ENCODE results near the gene PALM3. TPM values are rescaled to one million over a fixed set of nuclear protein-coding genes. Genes with fewer than 3 reads are reported as not detected.

The PALM3 gene
- total and polyA plus RNA-seq, 2 donors (not counting 3 experiments of a cell fraction or from before 2014, with no cell fraction given), result 0.08 to 0.31 TPM

GRCh38 chr19:14054721-14055120, 7.2 kb downstream of the PALM3 start:
- intact Hi-C loops (cut with micrococcal nuclease), result loop anchor here (5.0 kb wide), 1 partner anchor 172 kb away; no protein-coding TSS in a partner anchor
- Histone ChIP-seq H3K27me3 (ENCODE audit: control insufficient read depth in 2 of 2, insufficient read depth in 2 of 2, low read length in 2 of 2) (peaks cover 6 to 8% of the 10 kb centered on the region in 2 experiments), H2AFZ (ENCODE audit: low read depth, low read length) (no peak overlapping the region), H4K20me1 (replicated peaks; ENCODE audit: control insufficient read depth, extremely low read depth, insufficient read depth, low read length) (no peaks in the 10 kb centered on the region), H3K9me1 (replicated peaks; ENCODE audit: control insufficient read depth, extremely low read depth, insufficient read depth, low read length) (no peaks in the 10 kb centered on the region), H3K4me1 (ENCODE audit: control insufficient read depth, extremely low read depth, insufficient read depth, low read length) (no peaks in the 10 kb centered on the region), H3K9me3 (replicated peaks; ENCODE audit: control insufficient read depth, insufficient read depth, low read length) (no peaks in the 10 kb centered on the region), H3K9ac (replicated peaks; ENCODE audit: extremely low read depth, insufficient read depth, low read length) (no peak overlapping the region), H3K4me3 (replicated peaks in 1 of 3; ENCODE audit: insufficient read depth in 1 of 3, low read depth in 1 of 3, low read length in 3 of 3) (no peak overlapping the region), H3K27ac (ENCODE audit: insufficient read depth, low read depth, low read length) (no peak overlapping the region), H3K4me2 (ENCODE audit: insufficient read depth, low read length) (no peak overlapping the region), H3K79me2 (ENCODE audit: control insufficient read depth, insufficient read depth, low read length) (no peaks in the 10 kb centered on the region), H3K36me3 (ENCODE audit: control insufficient read depth in 2 of 2, extremely low read depth in 1 of 2, insufficient read depth in 2 of 2, low read length in 2 of 2) (no peaks in the 10 kb centered on the region)
- FAIRE-seq (no peak), DNase-seq (ENCODE audit: low read depth, low spot score) (no peak)
- TF ChIP-seq FOS (IDR thresholded peaks at IDR 0.05; ENCODE audit: borderline replicate concordance, insufficient read depth, low read length), result no peak
- TF ChIP-seq, protein P1, sequence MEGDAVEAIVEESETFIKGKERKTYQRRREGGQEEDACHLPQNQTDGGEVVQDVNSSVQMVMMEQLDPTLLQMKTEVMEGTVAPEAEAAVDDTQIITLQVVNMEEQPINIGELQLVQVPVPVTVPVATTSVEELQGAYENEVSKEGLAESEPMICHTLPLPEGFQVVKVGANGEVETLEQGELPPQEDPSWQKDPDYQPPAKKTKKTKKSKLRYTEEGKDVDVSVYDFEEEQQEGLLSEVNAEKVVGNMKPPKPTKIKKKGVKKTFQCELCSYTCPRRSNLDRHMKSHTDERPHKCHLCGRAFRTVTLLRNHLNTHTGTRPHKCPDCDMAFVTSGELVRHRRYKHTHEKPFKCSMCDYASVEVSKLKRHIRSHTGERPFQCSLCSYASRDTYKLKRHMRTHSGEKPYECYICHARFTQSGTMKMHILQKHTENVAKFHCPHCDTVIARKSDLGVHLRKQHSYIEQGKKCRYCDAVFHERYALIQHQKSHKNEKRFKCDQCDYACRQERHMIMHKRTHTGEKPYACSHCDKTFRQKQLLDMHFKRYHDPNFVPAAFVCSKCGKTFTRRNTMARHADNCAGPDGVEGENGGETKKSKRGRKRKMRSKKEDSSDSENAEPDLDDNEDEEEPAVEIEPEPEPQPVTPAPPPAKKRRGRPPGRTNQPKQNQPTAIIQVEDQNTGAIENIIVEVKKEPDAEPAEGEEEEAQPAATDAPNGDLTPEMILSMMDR (IDR thresholded peaks at IDR 0.05; ENCODE audit: extremely low read depth in 1 of 2, insufficient read depth in 1 of 2, low read depth in 1 of 2, low read length in 2 of 2), result no peak
- no peak for TF ChIP-seq MAX (IDR thresholded peaks at IDR 0.05; ENCODE audit: insufficient read depth, insufficient read length)
- TF ChIP-seq GATA2 (IDR thresholded peaks at IDR 0.05; ENCODE audit: insufficient read depth, insufficient read length, low read depth, low read length), result no peak
- TF ChIP-seq MYC (IDR thresholded peaks at IDR 0.05; ENCODE audit: low read depth, low read length), result no peak
- TF ChIP-seq POLR2AphosphoS5 (IDR thresholded peaks at IDR 0.05; ENCODE audit: insufficient read depth, low read depth, low read length), result no peak
- TF ChIP-seq EZH2 (IDR thresholded peaks at IDR 0.05; ENCODE audit: borderline replicate concordance, low read depth, low read length, severe bottlenecking), result no peak
- TF ChIP-seq JUN (IDR thresholded peaks at IDR 0.05; ENCODE audit: borderline replicate concordance, insufficient read depth, insufficient read length, low read depth), result no peak
- no peak for TF ChIP-seq POLR2A (IDR thresholded peaks at IDR 0.05; ENCODE audit: low read depth, low read length)
- ChIA-PET POLR2A (no interaction called here), CTCF (interaction anchor here (1.0 to 1.1 kb wide), 2 partner anchors 12 to 17 kb away, joined by 4 to 7 read pairs; partner anchors contain the start of gene MISP3)
- dilution Hi-C loops (cut with MboI; ENCODE audit: extremely low pct_ligation_motif_present, low sequenced_read_pairs), result no loop called here
- no TSS peak for BruUV-seq (replicated peaks)

All from endothelial cell of umbilical vein (primary cell).